Activated T-helper 1 cell treated with anti-CD3 and anti-CD28 coated beads, Interleukin-12 subunit alpha, Interleukin-12 subunit beta, Interleukin-2, Interleukin-4 antibody, amounts not matched to agents 30 ng/mL and 10 ng/mL and 1 ng/mL, durations not matched to agents 14 hours and 24 hours and 36 hours (primary cell): ENCODE results near the gene SLC1A6. TPM values are rescaled to one million over a fixed set of nuclear protein-coding genes. Genes with fewer than 3 reads are reported as not detected.
"Not testable (repeated sequence)": the region's sequence is repeated elsewhere in the genome, so short reads cannot be mapped to it uniquely, and the experiment has no call there.

Experiments used
- DNase-seq: peaks from one replicate; pipeline ENCODE4 v3.0.0; 2021; ENCODE audit warnings: low spot score
- H3K27ac Mint-ChIP-seq: one replicate; pipeline ENCODE4 v1.8.0; 2021; ENCODE audit warnings: mild to moderate bottlenecking, mixed read lengths
- H3K27me3 Mint-ChIP-seq: one replicate; pipeline ENCODE4 v1.8.0; 2022; ENCODE audit warnings: mild to moderate bottlenecking, moderate library complexity, mixed read lengths; ENCODE audit not compliant: insufficient read depth
- H3K36me3 Mint-ChIP-seq: one replicate; pipeline ENCODE4 v1.8.0; 2021; ENCODE audit warnings: low read depth, mixed read lengths
- H3K4me1 Mint-ChIP-seq: one replicate; pipeline ENCODE4 v1.8.0; 2021; ENCODE audit warnings: low read depth, mixed read lengths
- H3K4me3 Mint-ChIP-seq: one replicate; pipeline ENCODE4 v1.8.0; 2021; ENCODE audit warnings: mild to moderate bottlenecking, moderate library complexity, mixed read lengths
- H3K9me3 Mint-ChIP-seq: one replicate; pipeline ENCODE4 v1.8.0; 2021; ENCODE audit warnings: mixed read lengths
- intact Hi-C: fragments of 100-400 bp; cut with micrococcal nuclease; formaldehyde crosslinking; loops from one replicate; pipeline ENCODE4 v1.15.1; 2024
- total RNA-seq: library from RNA; stranded (reverse); gene quantifications from 2 replicates; pipeline ENCODE4 v1.2.3, GENCODE V29; 2022

SLC1A6 gene
- total RNA-seq, 1 donor from 2014 or later = not detected

DNA sequence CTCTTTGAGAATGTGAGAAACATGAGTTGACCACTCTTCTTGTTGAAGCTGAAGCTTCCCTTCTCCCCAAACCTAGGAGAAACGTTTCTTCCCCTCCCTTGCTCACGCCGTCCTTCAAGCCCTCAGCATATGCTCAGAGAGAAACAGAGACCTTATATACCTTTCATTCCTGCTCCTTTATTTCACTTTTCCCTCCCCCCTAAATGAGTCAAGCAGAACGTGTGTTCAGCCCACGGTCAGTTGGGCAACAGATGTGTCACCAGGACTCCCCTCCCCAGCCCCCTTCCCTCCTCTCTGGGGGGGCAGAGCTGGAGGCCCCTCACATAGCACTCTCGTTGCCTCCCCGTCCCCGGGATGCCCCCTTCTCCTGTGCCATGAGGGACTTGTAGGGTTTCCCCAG, 29.8 kb downstream of the SLC1A6 start:
- H3K27ac Mint-ChIP-seq = no peak overlapping the region
- no peak for DNase-seq
- no peak overlapping the region for H3K4me3 Mint-ChIP-seq
- H3K4me1 Mint-ChIP-seq = no peaks in the 10 kb centered on the region
- peaks cover 5% of the 10 kb centered on the region for H3K27me3 Mint-ChIP-seq
- H3K36me3 Mint-ChIP-seq = no peaks in the 10 kb centered on the region
- no peaks in the 10 kb centered on the region for H3K9me3 Mint-ChIP-seq
- intact Hi-C loops = no loop called here

DNA sequence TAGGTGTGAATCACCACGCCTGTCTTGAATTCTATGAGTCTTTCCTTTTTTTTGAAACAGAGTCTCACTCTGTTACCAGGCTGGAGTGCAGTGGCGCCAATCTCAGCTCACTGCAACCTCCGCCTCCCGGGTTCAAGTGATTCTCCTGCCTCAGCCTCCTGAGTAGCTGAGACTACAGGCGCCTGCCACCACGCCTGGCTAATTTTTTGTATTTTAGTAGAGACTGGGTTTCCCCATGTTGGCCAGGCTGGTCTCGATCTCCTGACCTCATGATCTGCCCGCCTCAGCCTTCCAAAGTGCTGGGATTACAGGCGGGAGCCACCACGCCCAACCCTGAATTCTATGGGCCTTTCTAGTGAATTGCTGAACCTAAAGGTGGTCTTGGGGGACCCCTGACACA, 30.3 kb downstream of the SLC1A6 start:
- H3K4me1 Mint-ChIP-seq, H3K27ac Mint-ChIP-seq, H3K36me3 Mint-ChIP-seq, H3K4me3 Mint-ChIP-seq, DNase-seq, H3K27me3 Mint-ChIP-seq, intact Hi-C loops, H3K9me3 Mint-ChIP-seq: not testable (repeated sequence)

DNA sequence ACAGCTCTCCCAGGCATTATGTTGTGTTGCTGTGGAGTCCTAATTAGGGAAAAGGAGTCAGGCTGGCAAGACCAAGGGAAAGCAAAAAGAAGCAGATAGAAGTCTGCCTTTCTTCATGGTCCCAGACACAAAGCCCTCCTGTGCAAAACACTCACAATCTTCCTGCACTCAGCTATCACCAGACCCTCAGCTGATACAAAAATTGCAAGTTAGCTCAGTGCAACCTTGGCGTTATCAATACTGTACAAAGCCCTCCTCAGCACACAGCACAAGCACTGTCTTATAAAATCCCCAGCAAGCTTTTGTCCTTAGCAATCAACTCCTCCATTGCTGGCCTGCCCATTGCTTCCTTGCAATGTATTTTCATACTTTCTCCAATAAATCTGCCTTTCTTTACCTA, 35.2 kb downstream of the SLC1A6 start:
- no peak overlapping the region for H3K4me3 Mint-ChIP-seq
- intact Hi-C loops = no loop called here
- H3K27me3 Mint-ChIP-seq = peaks cover 5% of the 10 kb centered on the region
- no peaks in the 10 kb centered on the region for H3K36me3 Mint-ChIP-seq
- DNase-seq = no peak
- no peak overlapping the region for H3K27ac Mint-ChIP-seq
- H3K9me3 Mint-ChIP-seq = no peaks in the 10 kb centered on the region
- H3K4me1 Mint-ChIP-seq = no peaks in the 10 kb centered on the region

DNA sequence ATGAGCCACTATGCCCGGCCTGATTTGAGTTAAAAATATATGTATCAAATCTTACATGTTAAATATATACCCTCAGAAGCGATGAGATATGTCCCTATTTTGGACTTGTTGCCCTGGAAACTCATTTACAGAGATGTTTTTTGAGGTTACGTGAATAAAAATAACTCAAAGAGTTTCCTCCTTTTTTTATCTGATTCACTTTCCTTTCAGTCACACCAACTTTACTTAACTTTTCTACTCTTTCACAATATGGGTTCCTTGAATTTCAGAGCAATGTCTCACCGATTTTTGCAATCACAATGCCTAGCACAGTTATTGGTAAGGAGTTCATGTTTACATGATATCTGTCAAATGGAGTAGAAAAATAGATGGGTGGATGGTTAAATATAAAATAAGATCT, 36.1 kb downstream of the SLC1A6 start:
- DNase-seq = no peak
- Mint-ChIP-seq H3K4me1 (no peaks in the 10 kb centered on the region), H3K9me3 (no peaks in the 10 kb centered on the region), H3K27me3 (peaks cover 5% of the 10 kb centered on the region), H3K36me3 (no peaks in the 10 kb centered on the region), H3K27ac (no peak overlapping the region), H3K4me3 (no peak overlapping the region)
- intact Hi-C loops = no loop called here

DNA sequence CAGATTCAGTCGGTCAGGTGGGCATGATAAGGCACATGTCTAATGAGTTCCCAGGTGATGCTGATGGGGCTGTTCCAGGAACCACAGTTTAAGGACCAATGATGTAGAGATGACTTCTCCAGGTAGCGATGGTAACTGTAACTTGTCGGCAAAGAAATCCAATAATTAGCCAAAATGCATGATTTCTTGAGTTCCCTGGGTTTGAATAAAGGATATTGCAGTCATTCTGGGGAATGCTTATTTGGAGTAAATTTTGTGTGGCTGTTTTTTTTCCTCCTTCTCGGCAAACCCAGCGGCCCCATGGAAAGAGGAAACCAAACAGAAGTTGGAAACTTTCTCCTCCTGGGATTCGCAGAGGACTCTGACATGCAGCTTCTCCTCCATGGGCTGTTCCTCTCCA, 38.5 kb downstream of the SLC1A6 start, which contains the start of gene OR7C2:
OR7C2 (plus strand) TSS at position 301 of the 400 bp plus-strand sequence; CDS start at position 301, 0 bp downstream.
- intact Hi-C loops = no loop called here
- no peak within 1 kb of the TSS for H3K4me3 Mint-ChIP-seq
- H3K27ac Mint-ChIP-seq = no peak within 1 kb of the TSS
- H3K27me3 Mint-ChIP-seq = peaks cover 3% of the 10 kb centered on the region
- H3K36me3 Mint-ChIP-seq = no peaks in the 10 kb centered on the region
- no peaks in the 10 kb centered on the region for H3K4me1 Mint-ChIP-seq
- H3K9me3 Mint-ChIP-seq = no peaks in the 10 kb centered on the region
- no peak for DNase-seq

DNA sequence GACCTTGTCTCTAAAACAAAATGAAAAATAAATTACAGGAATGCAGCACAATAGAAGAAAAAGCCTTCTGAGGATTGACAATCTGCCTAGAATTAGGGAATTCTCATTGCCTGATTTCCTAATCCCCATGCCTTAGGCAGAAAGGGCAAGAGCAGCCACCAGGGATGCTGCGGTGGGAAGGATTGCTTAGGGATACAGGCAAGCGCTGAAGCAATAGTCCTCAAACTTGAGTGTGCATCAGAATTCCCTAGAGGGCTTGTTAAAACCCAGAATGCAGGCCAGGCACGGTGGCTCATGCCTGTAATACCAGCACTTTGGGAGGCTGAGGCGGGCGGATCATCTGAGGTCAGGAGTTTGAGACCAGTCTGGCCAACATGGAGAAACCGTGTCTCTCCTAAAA, 39.4 kb downstream of the SLC1A6 start:
- no peaks in the 10 kb centered on the region for H3K27me3 Mint-ChIP-seq
- no peak overlapping the region for H3K27ac Mint-ChIP-seq
- intact Hi-C loops = no loop called here
- H3K4me3 Mint-ChIP-seq = no peak overlapping the region
- no peaks in the 10 kb centered on the region for H3K4me1 Mint-ChIP-seq
- H3K9me3 Mint-ChIP-seq = no peaks in the 10 kb centered on the region
- no peak for DNase-seq
- no peaks in the 10 kb centered on the region for H3K36me3 Mint-ChIP-seq

DNA sequence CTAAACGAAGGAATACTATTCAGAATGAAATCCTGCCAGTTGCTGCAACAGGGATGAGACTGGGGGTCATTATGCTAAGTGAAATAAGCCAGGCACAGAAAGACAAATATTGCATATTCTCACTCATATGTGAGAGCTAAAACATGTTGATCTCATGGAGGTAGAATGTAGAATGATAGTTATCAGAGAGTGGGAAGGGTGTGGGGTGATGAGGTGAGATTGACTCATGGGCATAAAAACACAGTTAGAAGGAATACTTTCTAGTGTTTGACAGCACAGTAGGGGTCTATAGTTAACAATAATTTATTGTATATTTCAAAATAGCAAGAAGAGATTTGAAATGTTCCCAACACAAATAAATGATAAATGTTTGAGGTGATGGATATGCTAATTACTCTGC, 46.2 kb downstream of the SLC1A6 start:
- DNase-seq = no peak
- H3K27ac Mint-ChIP-seq = no peak overlapping the region
- no peaks in the 10 kb centered on the region for H3K9me3 Mint-ChIP-seq
- no peak overlapping the region for H3K4me3 Mint-ChIP-seq
- intact Hi-C loops = no loop called here
- H3K4me1 Mint-ChIP-seq = no peaks in the 10 kb centered on the region
- peaks cover 3% of the 10 kb centered on the region for H3K27me3 Mint-ChIP-seq
- no peaks in the 10 kb centered on the region for H3K36me3 Mint-ChIP-seq

DNA sequence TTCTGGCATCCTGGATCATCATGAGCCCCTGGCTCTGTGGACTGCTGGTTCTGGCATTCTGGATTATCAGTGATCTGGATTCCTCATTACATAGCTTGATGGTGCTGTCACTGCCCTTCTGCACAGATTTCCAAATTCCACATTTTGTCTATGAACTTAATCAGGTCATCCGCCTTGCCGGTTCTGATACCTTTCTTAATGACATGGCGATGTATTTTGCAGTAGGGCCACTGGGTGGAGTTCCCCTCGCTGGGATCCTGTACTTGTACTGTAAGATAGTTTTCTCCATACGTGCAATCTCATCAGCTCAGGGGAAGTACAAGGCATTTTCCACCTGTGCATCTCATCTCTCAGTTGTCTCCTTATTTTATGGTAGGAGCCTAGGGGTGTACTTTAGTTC, 62.8 kb downstream of the SLC1A6 start:
- intact Hi-C loops = no loop called here
- no peak for DNase-seq
- Mint-ChIP-seq H3K27me3 (peaks cover 6% of the 10 kb centered on the region), H3K9me3 (no peaks in the 10 kb centered on the region), H3K27ac (no peak overlapping the region), H3K4me3 (no peak overlapping the region), H3K4me1 (no peaks in the 10 kb centered on the region), H3K36me3 (no peaks in the 10 kb centered on the region)

DNA sequence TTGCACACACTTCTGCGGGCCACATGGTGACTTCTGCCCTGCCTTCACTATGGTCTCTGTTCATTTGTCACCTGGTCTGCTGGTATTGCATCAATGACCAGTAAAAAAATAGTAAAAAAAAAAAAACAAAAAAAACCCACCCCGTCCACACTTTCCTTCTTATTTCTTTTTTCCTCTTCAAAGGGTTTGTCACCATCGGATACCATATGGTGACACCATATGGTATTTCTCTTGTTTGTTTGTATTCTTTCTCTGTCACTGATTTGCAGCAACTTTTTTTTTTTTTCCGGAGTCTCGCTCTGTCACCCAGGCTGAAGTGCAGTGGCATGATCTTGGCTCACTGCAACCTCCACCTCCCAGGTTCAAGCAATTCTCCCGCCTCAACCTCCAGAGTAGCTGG, 64.5 kb downstream of the SLC1A6 start:
- Mint-ChIP-seq H3K4me1 (no peaks in the 10 kb centered on the region), H3K27ac (no peak overlapping the region), H3K4me3 (no peak overlapping the region), H3K9me3 (no peaks in the 10 kb centered on the region), H3K36me3 (no peaks in the 10 kb centered on the region), H3K27me3 (peaks cover 6% of the 10 kb centered on the region)
- DNase-seq = no peak
- intact Hi-C loops = no loop called here

DNA sequence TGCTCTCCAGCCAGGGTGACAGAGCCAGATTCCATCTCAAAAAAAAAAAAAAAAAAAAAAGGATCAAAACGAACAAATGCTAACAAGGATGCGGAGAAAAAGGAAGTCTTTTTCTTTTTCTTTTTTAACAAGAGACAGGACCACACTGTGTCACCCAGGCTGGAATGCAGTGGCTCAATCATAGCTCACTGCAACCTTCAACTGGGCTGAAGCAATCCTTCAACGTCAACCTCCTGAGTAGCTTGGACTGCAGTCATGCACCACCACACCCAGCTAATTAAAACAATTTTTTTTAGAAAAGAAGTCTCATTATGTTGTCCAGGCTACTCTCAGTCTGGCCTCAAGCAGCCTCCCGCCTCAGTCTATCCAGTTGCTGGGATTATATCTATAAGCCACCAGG, 73.0 kb downstream of the SLC1A6 start:
- Mint-ChIP-seq H3K36me3 (no peaks in the 10 kb centered on the region), H3K27me3 (peaks cover 3% of the 10 kb centered on the region), H3K27ac (no peak overlapping the region), H3K4me3 (no peak overlapping the region), H3K4me1 (no peaks in the 10 kb centered on the region), H3K9me3 (no peaks in the 10 kb centered on the region)
- intact Hi-C loops = no loop called here
- DNase-seq = no peak

DNA sequence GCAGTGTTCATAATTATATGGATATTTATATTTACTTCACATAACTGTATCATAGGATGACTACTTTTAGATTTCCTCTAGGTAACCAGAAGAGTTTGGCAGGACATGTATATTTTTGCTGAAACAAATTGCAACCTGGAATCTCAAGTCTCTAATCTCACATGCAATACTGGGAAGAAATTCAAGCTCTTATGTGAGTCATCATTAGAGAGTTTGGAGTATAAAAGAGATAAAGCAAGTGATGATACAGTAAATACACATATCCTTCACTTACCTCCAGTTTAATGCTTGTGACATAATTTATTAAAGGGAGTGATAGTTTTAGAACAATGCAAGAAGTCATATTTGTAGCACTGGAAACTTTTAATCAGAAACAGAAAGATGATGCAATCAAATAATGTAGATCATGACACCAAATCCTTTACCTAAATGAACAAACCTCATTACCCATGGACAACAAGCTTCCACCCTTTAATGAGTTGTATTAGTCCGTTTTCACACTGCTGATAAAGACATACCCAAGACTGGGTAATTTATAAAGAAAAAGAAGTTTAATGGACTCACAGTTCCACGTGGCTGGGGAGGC, 77.9 kb downstream of the SLC1A6 start:
- no peaks in the 10 kb centered on the region for H3K4me1 Mint-ChIP-seq
- H3K9me3 Mint-ChIP-seq = no peaks in the 10 kb centered on the region
- intact Hi-C loops = no loop called here
- no peak for DNase-seq
- H3K4me3 Mint-ChIP-seq = no peak overlapping the region
- H3K36me3 Mint-ChIP-seq = no peaks in the 10 kb centered on the region
- no peak overlapping the region for H3K27ac Mint-ChIP-seq
- H3K27me3 Mint-ChIP-seq = peaks cover 4% of the 10 kb centered on the region

Other genes with a start within 250 kb of the SLC1A6 start
- gene ADGRE2, start 201.3 kb downstream of the SLC1A6 start, total RNA-seq = 1.3 and 2.2 TPM in 2 replicates
- not detected in 2 replicates for gene OR7A5, start 144.7 kb downstream of the SLC1A6 start, total RNA-seq
- not detected in 2 replicates for gene OR7C1, start 144.7 kb downstream of the SLC1A6 start, total RNA-seq
- not detected in 2 replicates for gene OR7A10, start 130.9 kb downstream of the SLC1A6 start, total RNA-seq
- gene OR7A17, start 93.7 kb downstream of the SLC1A6 start, total RNA-seq = not detected in 2 replicates
- not detected in 2 replicates for gene OR7C2, start 38.4 kb downstream of the SLC1A6 start, total RNA-seq
- gene CASP14, start 69.6 kb upstream of the SLC1A6 start, total RNA-seq = not detected in 2 replicates
- not detected in 2 replicates for gene OR1I1, start 102.3 kb upstream of the SLC1A6 start, total RNA-seq
- gene SYDE1, start 127.5 kb upstream of the SLC1A6 start, total RNA-seq = 1.6 and 1.7 TPM in 2 replicates
- not detected in 2 replicates for gene NOTCH3, start 221.1 kb upstream of the SLC1A6 start, total RNA-seq